Measurements from ENCODE around the gene MRPS23.

The MRPS23 gene

GRCh38 chr17:57874434-57875289 is 24.8 kb upstream of the MRPS23 start:
- H3K27ac Mint-ChIP-seq: no peak overlapping the region
- no peak overlapping the region for H3K4me3 Mint-ChIP-seq
- H3K27me3 Mint-ChIP-seq: peaks cover 55 to 88% of the 10 kb centered on the region in 2 donors
- H3K9me3 Mint-ChIP-seq: no peaks in the 10 kb centered on the region
- peaks cover 3% of the 10 kb centered on the region for H3K36me3 Mint-ChIP-seq (ENCODE audit: insufficient read depth)
- ATAC-seq (replicated peaks): no peak
- H3K4me1 Mint-ChIP-seq (ENCODE audit: low read depth in 2 of 2): peaks cover 0 to 4% of the 10 kb centered on the region in 2 donors
- DNase-seq: no peak

DNA sequence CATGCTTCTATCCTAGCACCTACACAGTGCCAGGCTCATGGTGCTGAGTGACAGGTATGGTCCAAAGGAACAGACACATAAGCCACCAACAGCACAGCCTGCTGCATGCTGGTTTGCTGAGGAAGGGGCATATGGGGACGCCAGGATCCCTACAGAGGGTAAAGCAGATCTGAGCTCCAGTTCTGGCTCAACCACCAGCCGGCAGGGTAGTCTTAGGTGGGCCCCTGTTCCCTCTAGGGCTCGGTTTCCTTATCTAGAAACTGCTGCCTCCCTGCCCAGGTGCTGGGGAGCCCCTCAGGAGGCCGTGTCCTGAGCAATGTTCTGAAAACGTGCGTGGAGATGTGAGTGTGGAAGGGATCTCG is 24.2 kb upstream of the MRPS23 start:
- ATAC-seq (replicated peaks): no peak
- H3K27me3 Mint-ChIP-seq: peaks cover 49 to 84% of the 10 kb centered on the region in 2 donors
- H3K27ac Mint-ChIP-seq: no peak overlapping the region
- peak overlapping the region in 1 of 2 donors; percentile 47 for H3K4me3 Mint-ChIP-seq
- H3K4me1 Mint-ChIP-seq (ENCODE audit: low read depth in 2 of 2): peaks cover 0 to 4% of the 10 kb centered on the region in 2 donors
- DNase-seq: no peak
- H3K9me3 Mint-ChIP-seq: no peaks in the 10 kb centered on the region
- H3K36me3 Mint-ChIP-seq (ENCODE audit: insufficient read depth): peaks cover 3% of the 10 kb centered on the region

DNA sequence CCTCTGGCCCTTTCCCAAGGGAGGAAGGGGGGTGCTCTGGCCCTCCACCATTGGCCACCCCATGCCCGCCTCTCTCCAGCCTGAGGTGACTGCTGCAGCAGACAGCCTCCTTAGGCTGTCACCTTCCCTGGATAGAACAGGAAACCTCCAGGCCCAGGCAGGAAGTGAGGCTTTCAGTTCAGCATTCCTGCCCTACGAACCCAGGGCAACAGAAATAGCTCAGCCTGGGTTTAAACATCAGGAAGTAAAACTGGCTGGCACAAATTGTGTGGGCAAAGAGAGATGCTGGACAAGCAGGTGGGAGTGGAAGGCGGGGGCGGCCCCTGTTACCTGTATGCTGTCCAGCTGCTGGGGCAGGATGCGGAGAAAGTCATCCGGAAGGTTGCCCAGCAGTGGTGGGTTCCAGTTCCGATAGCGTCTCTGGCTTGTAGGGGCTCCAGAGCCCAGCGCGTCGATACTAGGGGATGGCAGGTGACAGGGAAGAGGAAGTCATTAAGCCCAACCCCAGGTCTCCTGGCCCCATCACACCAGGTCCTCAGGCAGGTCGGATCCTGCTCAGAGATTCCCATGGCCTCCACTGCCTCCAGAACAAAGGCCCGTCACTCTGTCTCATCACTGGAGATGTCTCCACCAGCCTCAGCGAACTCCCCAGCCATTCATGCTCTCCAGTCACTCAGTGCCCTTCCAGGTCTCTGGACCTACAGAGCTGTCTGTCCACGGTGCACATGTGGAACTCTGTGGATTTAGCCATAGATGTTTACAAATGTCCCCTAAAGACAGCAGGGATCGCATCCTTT is 23.6 kb upstream of the MRPS23 start:
- DNase-seq (no peak), ATAC-seq (replicated peaks) (no peak)
- H3K4me1 Mint-ChIP-seq (ENCODE audit: low read depth in 2 of 2): peaks cover 0 to 4% of the 10 kb centered on the region in 2 donors
- H3K4me3 Mint-ChIP-seq: no peak overlapping the region
- no peaks in the 10 kb centered on the region for H3K9me3 Mint-ChIP-seq
- H3K27me3 Mint-ChIP-seq: peaks cover 47 to 78% of the 10 kb centered on the region in 2 donors
- H3K27ac Mint-ChIP-seq: no peak overlapping the region
- H3K36me3 Mint-ChIP-seq (ENCODE audit: insufficient read depth): peaks cover 3% of the 10 kb centered on the region

- peaks cover 0 to 4% of the 10 kb centered on the region in 2 donors for H3K4me1 Mint-ChIP-seq (ENCODE audit: low read depth in 2 of 2)
- H3K27ac Mint-ChIP-seq: no peak overlapping the region
- DNase-seq: no peak
- H3K4me3 Mint-ChIP-seq: no peak overlapping the region
- peaks cover 3% of the 10 kb centered on the region for H3K36me3 Mint-ChIP-seq (ENCODE audit: insufficient read depth)
- H3K9me3 Mint-ChIP-seq: no peaks in the 10 kb centered on the region
- no peak for ATAC-seq (replicated peaks)
- peaks cover 47 to 77% of the 10 kb centered on the region in 2 donors for H3K27me3 Mint-ChIP-seq
Measured at GRCh38 chr17:57872536-57872935, 22.7 kb upstream of the MRPS23 start.

GRCh38 chr17:57871863-57872262 is 22.0 kb upstream of the MRPS23 start:
- Mint-ChIP-seq H3K4me3 (no peak overlapping the region), H3K36me3 (ENCODE audit: insufficient read depth) (peaks cover 3% of the 10 kb centered on the region), H3K27me3 (peaks cover 47 to 76% of the 10 kb centered on the region in 2 donors), H3K27ac (no peak overlapping the region), H3K9me3 (no peaks in the 10 kb centered on the region), H3K4me1 (ENCODE audit: low read depth in 2 of 2) (peaks cover 0 to 4% of the 10 kb centered on the region in 2 donors)
- DNase-seq: no peak
- ATAC-seq (replicated peaks): no peak

- Mint-ChIP-seq H3K4me3 (no peak overlapping the region), H3K27me3 (peaks cover 42 to 69% of the 10 kb centered on the region in 2 donors), H3K27ac (no peak overlapping the region), H3K9me3 (no peaks in the 10 kb centered on the region), H3K4me1 (ENCODE audit: low read depth in 2 of 2) (peaks cover 0 to 4% of the 10 kb centered on the region in 2 donors), H3K36me3 (ENCODE audit: insufficient read depth) (peaks cover 3% of the 10 kb centered on the region)
- no peak for ATAC-seq (replicated peaks)
- DNase-seq: no peak
Measured at GRCh38 chr17:57871155-57871554, 21.3 kb upstream of the MRPS23 start.

GRCh38 chr17:57870283-57870635 is 20.4 kb upstream of the MRPS23 start:
- DNase-seq (no peak), ATAC-seq (replicated peaks) (no peak)
- no peak overlapping the region for H3K27ac Mint-ChIP-seq
- H3K4me3 Mint-ChIP-seq: no peak overlapping the region
- peaks cover 37 to 61% of the 10 kb centered on the region in 2 donors for H3K27me3 Mint-ChIP-seq
- H3K4me1 Mint-ChIP-seq (ENCODE audit: low read depth in 2 of 2): peaks cover 0 to 4% of the 10 kb centered on the region in 2 donors
- H3K36me3 Mint-ChIP-seq (ENCODE audit: insufficient read depth): peaks cover 3% of the 10 kb centered on the region
- H3K9me3 Mint-ChIP-seq: no peaks in the 10 kb centered on the region

DNA sequence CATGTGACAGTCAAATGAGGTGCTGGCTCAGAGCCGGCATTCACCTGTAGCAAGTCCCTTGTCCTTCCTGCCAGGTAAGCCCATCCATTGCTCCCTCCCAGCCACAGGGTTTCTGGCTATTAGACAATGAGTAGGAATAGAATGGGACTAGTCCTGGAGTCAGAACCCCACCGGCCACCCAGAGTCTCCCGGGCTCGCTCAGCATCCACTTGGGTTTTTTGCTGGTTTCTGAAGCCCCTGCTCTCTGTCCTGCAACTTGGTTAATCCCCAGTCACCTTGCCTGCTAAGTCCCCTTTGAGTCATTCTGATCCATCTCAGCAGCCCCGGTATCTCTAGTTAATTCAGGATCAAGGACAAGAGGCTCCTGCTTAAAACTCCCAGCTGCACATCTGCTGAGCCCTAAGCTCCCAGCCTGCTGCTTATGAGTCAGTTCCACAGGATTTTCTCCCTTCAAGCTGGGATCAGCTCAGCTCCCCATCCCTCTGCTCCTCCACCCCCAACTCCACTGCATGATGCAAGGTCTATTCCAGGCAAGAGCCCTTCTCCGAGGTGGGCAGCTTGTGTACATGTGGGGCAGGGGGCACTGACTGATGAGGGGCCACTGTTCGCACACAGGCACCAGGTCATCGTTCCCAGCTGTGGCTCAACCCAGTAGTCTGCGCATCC is 19.9 kb upstream of the MRPS23 start:
- H3K4me3 Mint-ChIP-seq: no peak overlapping the region
- peaks cover 3% of the 10 kb centered on the region for H3K36me3 Mint-ChIP-seq (ENCODE audit: insufficient read depth)
- no peaks in the 10 kb centered on the region for H3K9me3 Mint-ChIP-seq
- H3K27ac Mint-ChIP-seq: no peak overlapping the region
- DNase-seq: no peak
- H3K27me3 Mint-ChIP-seq: peaks cover 32 to 61% of the 10 kb centered on the region in 2 donors
- no peak for ATAC-seq (replicated peaks)
- peaks cover 0 to 4% of the 10 kb centered on the region in 2 donors for H3K4me1 Mint-ChIP-seq (ENCODE audit: low read depth in 2 of 2)

DNA sequence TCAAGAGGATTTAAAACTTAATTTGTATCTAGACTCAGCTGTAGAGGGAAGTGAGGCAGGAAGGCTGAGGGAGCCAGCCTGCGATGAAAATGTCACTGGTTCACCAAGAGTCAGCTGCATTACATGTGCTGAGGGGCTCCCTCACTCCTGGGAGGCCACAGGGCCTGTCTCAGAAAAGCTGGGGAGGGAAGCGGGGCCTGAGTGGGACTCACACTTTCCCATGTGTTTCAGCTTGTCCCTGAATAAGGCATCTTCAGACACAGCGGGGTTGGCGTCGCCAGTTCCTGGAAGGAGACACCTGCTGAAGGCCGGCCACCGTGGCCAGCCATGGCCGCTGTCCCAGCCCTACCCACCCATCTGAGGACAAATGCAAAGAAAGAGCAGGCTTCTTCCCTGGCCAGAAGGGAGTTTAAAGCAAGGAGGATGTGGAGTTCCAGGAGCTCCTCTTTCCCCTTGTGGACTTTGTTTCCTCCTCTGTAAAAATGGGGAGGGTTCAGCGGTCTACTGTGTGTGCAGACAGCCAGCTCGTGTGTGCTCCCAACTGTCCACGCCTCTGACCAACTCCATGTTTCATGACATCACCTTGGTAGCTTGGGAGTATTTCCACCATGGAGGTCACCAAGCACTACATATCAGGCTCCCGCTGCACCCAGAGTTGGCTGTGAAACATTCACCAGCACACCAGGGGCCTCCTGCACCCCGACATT is 19.2 kb upstream of the MRPS23 start:
- H3K4me3 Mint-ChIP-seq: no peak overlapping the region

GRCh38 chr17:57868007-57868909 is 18.4 kb upstream of the MRPS23 start:
- ATAC-seq (replicated peaks) (peak; percentile 37), DNase-seq (no peak)
- Mint-ChIP-seq H3K9me3 (no peaks in the 10 kb centered on the region), H3K27me3 (peaks cover 33 to 62% of the 10 kb centered on the region in 2 donors), H3K27ac (peak overlapping the region in 1 of 2 donors; percentile 26), H3K36me3 (ENCODE audit: insufficient read depth) (peaks cover 3% of the 10 kb centered on the region), H3K4me3 (no peak overlapping the region), H3K4me1 (ENCODE audit: low read depth in 2 of 2) (no peaks in the 10 kb centered on the region)

More for the DNA sequence above, 19.2 kb upstream of the MRPS23 start:
- Mint-ChIP-seq H3K27me3 (peaks cover 34 to 62% of the 10 kb centered on the region in 2 donors), H3K4me1 (ENCODE audit: low read depth in 2 of 2) (peaks cover 0 to 3% of the 10 kb centered on the region in 2 donors), H3K36me3 (ENCODE audit: insufficient read depth) (peaks cover 3% of the 10 kb centered on the region), H3K27ac (no peak overlapping the region), H3K9me3 (no peaks in the 10 kb centered on the region)
- ATAC-seq (replicated peaks) (no peak), DNase-seq (no peak)

- Mint-ChIP-seq H3K36me3 (ENCODE audit: insufficient read depth) (peaks cover 3% of the 10 kb centered on the region), H3K27ac (no peak overlapping the region), H3K4me3 (no peak overlapping the region), H3K9me3 (no peaks in the 10 kb centered on the region), H3K27me3 (peaks cover 37 to 62% of the 10 kb centered on the region in 2 donors), H3K4me1 (ENCODE audit: low read depth in 2 of 2) (no peaks in the 10 kb centered on the region)
- ATAC-seq (replicated peaks) (no peak), DNase-seq (no peak)
Measured at GRCh38 chr17:57867126-57867525, 17.3 kb upstream of the MRPS23 start.

GRCh38 chr17:57866723-57867122 is 16.9 kb upstream of the MRPS23 start:
- Mint-ChIP-seq H3K9me3 (no peaks in the 10 kb centered on the region), H3K4me3 (no peak overlapping the region), H3K27me3 (peaks cover 33 to 59% of the 10 kb centered on the region in 2 donors), H3K4me1 (ENCODE audit: low read depth in 2 of 2) (no peaks in the 10 kb centered on the region), H3K27ac (no peak overlapping the region), H3K36me3 (ENCODE audit: insufficient read depth) (peaks cover 3% of the 10 kb centered on the region)
- DNase-seq (no peak), ATAC-seq (replicated peaks) (no peak)
